Gastroesophageal sphincter (tissue), 3 donors: ENCODE data around the gene TGFB1I1.

Experiments used
- EP300 ChIP-seq: sonication (generic); formaldehyde crosslinking; IDR thresholded peaks from one replicate; pipeline ENCODE4 v1.6.1; 2017; ENCODE audit warnings: antibody characterized with exemption, mild to moderate bottlenecking
- POLR2A ChIP-seq, 2 donors: fragments of 450-650 bp; IDR thresholded peaks; one replicate each; pipeline ENCODE4 v1.6.1; 2017; ENCODE audit warnings: antibody characterized with exemption in 2 of 2, mild to moderate bottlenecking in 2 of 2, moderate library complexity in 1 of 2
- TF ChIP-seq, protein P1 (sequence below), 4 experiments: fragments of 200-600 bp in 2 of 4; fragments of 450-650 bp in 2 of 4; sonication (generic) in 1 of 4; IDR thresholded peaks; one replicate each; pipeline ENCODE4 v1.5.1; 2017 to 2019; ENCODE audit warnings: antibody characterized with exemption in 4 of 4, mild to moderate bottlenecking in 2 of 4, moderate library complexity in 2 of 4

- TF ChIP-seq POLR2A (IDR thresholded peaks at IDR 0.05) (no peak), EP300 (no peak)
- TF ChIP-seq, protein P1, sequence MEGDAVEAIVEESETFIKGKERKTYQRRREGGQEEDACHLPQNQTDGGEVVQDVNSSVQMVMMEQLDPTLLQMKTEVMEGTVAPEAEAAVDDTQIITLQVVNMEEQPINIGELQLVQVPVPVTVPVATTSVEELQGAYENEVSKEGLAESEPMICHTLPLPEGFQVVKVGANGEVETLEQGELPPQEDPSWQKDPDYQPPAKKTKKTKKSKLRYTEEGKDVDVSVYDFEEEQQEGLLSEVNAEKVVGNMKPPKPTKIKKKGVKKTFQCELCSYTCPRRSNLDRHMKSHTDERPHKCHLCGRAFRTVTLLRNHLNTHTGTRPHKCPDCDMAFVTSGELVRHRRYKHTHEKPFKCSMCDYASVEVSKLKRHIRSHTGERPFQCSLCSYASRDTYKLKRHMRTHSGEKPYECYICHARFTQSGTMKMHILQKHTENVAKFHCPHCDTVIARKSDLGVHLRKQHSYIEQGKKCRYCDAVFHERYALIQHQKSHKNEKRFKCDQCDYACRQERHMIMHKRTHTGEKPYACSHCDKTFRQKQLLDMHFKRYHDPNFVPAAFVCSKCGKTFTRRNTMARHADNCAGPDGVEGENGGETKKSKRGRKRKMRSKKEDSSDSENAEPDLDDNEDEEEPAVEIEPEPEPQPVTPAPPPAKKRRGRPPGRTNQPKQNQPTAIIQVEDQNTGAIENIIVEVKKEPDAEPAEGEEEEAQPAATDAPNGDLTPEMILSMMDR (IDR thresholded peaks at IDR 0.05): peak in 3 of 4 experiments; percentile 12 to 36 (median 23)
Observed at GRCh38 chr16:31458073-31458843, 13.7 kb upstream of the TGFB1I1 start.
